Natural killer cell (primary cell): ENCODE measurements around the gene TMEM52B. TPM values are rescaled to one million over a fixed set of nuclear protein-coding genes. Genes with fewer than 3 reads are reported as not detected.

ENCODE experiments used
- ATAC-seq, 3 donors: fragments of 150-1000 bp in 2 of 3; fragments of 200-7000 bp in 1 of 3; cut with Tn5 transposase; 1 replicate in 1 of 3; 2 replicates in 2 of 3; pipeline ENCODE4 v1.10.0; 2021; ENCODE audit warnings: mild to moderate bottlenecking in 2 of 3, moderate library complexity in 2 of 3
- DNase-seq, 2 donors: peaks; one replicate each; pipeline versions ENCODE4 v3.0.0 to v3.0.0-alpha.2; 2013 to 2021; ENCODE audit warnings: mixed read lengths in 1 of 2
- H3K27ac ChIP-seq: one replicate; pipeline ENCODE4 v1.5.1; 2013; ENCODE audit warnings: mild to moderate bottlenecking, low read length
- H3K27me3 ChIP-seq: one replicate; pipeline ENCODE4 v1.6.1; 2013; ENCODE audit warnings: low read length; ENCODE audit not compliant: control insufficient read depth, insufficient read depth
- H3K36me3 ChIP-seq: one replicate; pipeline ENCODE4 v1.6.1; 2013; ENCODE audit warnings: low read length; ENCODE audit not compliant: control insufficient read depth, insufficient read depth
- H3K4me1 ChIP-seq: one replicate; pipeline ENCODE4 v1.6.1; 2013; ENCODE audit warnings: low read length; ENCODE audit not compliant: control insufficient read depth, insufficient read depth
- H3K4me3 ChIP-seq: one replicate; pipeline ENCODE4 v1.5.1; 2013; ENCODE audit warnings: low read length
- H3K9me3 ChIP-seq: one replicate; pipeline ENCODE4 v1.6.1; 2013; ENCODE audit warnings: low read length; ENCODE audit not compliant: control insufficient read depth, insufficient read depth
- H3K27ac Mint-ChIP-seq, 2 donors: one replicate each; pipeline ENCODE4 v1.8.0; 2022; ENCODE audit warnings: mild to moderate bottlenecking in 2 of 2, mixed read lengths in 2 of 2, moderate library complexity in 1 of 2
- H3K27me3 Mint-ChIP-seq, 2 donors: one replicate each; pipeline ENCODE4 v1.8.0; 2022; ENCODE audit warnings: low read depth in 2 of 2, mixed read lengths in 2 of 2
- H3K36me3 Mint-ChIP-seq: one replicate; pipeline ENCODE4 v1.8.0; 2022; ENCODE audit warnings: mixed read lengths
- H3K4me1 Mint-ChIP-seq, 2 donors: one replicate each; pipeline ENCODE4 v1.8.0; 2022; ENCODE audit warnings: mixed read lengths in 2 of 2
- H3K4me3 Mint-ChIP-seq: one replicate; pipeline ENCODE4 v1.8.0; 2022; ENCODE audit warnings: mild to moderate bottlenecking, moderate library complexity, mixed read lengths
- H3K9me3 Mint-ChIP-seq, 2 donors: one replicate each; pipeline ENCODE4 v1.8.0; 2022; ENCODE audit warnings: mixed read lengths in 2 of 2
- WGBS: methylation state at CpG from one replicate; pipeline ENCODE4 v1.1.7; 2013; ENCODE audit warnings: missing lambda C conversion rate; ENCODE audit not compliant: insufficient coverage; 5-methylcytosine and 5-hydroxymethylcytosine counted together
- intact Hi-C: fragments of 100-400 bp; cut with micrococcal nuclease; formaldehyde crosslinking; loops from one replicate; pipeline ENCODE4 v1.14.2; 2022
- total RNA-seq, 4 donors: library from RNA; stranded (reverse); fragments of 120-200 nt in 1 of 4; gene quantifications; one replicate each; pipeline versions ENCODE4 v1.2.3 to v1.2.4, GENCODE V29; 2013 to 2022
- TF ChIP-seq, protein P1 (sequence below): fragments of 200-600 bp; IDR thresholded peaks from one replicate; pipeline ENCODE4 v1.8.0; 2022; ENCODE audit warnings: antibody characterized with exemption

The TMEM52B gene
- total RNA-seq, 3 donors from 2014 or later (not counting 1 experiment from before 2014, with no cell fraction given): 1.5 TPM; not detected in 2

DNA sequence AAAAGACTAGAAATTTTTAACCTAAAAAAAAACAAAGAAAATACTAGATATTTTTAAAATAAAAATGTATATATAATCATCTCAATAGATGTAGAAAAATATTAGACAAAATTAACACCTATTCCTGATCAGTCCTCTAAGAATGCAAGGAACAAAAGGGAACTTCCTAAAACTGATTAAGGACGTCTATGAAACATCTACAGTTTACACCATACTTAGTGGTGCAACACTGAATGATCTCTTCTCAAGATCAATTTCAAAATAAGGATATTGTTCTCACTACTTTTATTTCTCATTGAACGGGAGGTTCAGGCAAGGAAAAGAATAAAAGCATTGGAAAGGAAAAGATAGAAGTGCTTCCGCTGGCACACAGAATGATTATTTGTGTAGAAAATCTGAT lies 22.9 kb upstream of the TMEM52B start:
- H3K9me3 Mint-ChIP-seq: no peaks in the 10 kb centered on the region
- H3K27me3 Mint-ChIP-seq: peaks cover 11% of the 10 kb centered on the region in 2 donors
- ATAC-seq (no peak), DNase-seq (no peak)
- 95% methylated on average over 3 of the region's 3 CpGs for WGBS
- H3K4me3 Mint-ChIP-seq: no peak overlapping the region
- Histone ChIP-seq H3K4me3 (no peak overlapping the region), H3K9me3 (no peaks in the 10 kb centered on the region), H3K27me3 (peaks cover 3% of the 10 kb centered on the region), H3K4me1 (peaks cover 14% of the 10 kb centered on the region), H3K36me3 (no peaks in the 10 kb centered on the region), H3K27ac (no peak overlapping the region)
- TF ChIP-seq, protein P1, sequence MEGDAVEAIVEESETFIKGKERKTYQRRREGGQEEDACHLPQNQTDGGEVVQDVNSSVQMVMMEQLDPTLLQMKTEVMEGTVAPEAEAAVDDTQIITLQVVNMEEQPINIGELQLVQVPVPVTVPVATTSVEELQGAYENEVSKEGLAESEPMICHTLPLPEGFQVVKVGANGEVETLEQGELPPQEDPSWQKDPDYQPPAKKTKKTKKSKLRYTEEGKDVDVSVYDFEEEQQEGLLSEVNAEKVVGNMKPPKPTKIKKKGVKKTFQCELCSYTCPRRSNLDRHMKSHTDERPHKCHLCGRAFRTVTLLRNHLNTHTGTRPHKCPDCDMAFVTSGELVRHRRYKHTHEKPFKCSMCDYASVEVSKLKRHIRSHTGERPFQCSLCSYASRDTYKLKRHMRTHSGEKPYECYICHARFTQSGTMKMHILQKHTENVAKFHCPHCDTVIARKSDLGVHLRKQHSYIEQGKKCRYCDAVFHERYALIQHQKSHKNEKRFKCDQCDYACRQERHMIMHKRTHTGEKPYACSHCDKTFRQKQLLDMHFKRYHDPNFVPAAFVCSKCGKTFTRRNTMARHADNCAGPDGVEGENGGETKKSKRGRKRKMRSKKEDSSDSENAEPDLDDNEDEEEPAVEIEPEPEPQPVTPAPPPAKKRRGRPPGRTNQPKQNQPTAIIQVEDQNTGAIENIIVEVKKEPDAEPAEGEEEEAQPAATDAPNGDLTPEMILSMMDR: no peak
- no peak overlapping the region for H3K27ac Mint-ChIP-seq
- intact Hi-C loops: no loop called here
- H3K36me3 Mint-ChIP-seq: no peaks in the 10 kb centered on the region
- peaks cover 15% of the 10 kb centered on the region in 2 donors for H3K4me1 Mint-ChIP-seq

DNA sequence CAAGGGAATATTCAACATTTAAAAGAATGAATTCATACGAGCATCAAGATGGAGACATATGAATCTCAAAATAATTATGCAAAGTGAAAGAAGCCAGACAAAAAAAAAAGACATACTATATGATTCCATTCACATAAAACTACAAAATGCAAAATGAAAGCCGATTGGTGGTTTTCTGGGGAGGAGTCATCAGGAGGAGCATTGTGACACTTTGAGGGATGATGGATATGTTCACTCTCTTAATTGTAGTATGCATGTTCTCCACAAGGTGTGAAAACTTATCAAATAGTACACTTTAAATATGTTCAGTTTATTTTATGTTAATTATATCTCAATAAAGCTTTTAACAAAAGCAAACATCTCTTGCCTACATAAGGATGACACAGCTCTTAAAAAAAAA lies 20.4 kb upstream of the TMEM52B start:
- peaks cover 9% of the 10 kb centered on the region in 2 donors for H3K4me1 Mint-ChIP-seq
- H3K36me3 ChIP-seq: no peaks in the 10 kb centered on the region
- peaks cover 3% of the 10 kb centered on the region for H3K27me3 ChIP-seq
- no peak overlapping the region for H3K4me3 ChIP-seq
- ATAC-seq: no peak
- no peaks in the 10 kb centered on the region for H3K9me3 ChIP-seq
- H3K27me3 Mint-ChIP-seq: peaks cover 11% of the 10 kb centered on the region in 2 donors
- intact Hi-C loops: no loop called here
- peak in 1 of 2 donors; percentile 12 for DNase-seq
- no peaks in the 10 kb centered on the region for H3K36me3 Mint-ChIP-seq
- TF ChIP-seq, protein P1: no peak
- no CpG with 5 or more reads among the region's 2 CpGs for WGBS
- no peak overlapping the region for H3K27ac Mint-ChIP-seq
- H3K27ac ChIP-seq: no peak overlapping the region
- no peaks in the 10 kb centered on the region for H3K9me3 Mint-ChIP-seq
- H3K4me3 Mint-ChIP-seq: no peak overlapping the region
- H3K4me1 ChIP-seq: peaks cover 10% of the 10 kb centered on the region

DNA sequence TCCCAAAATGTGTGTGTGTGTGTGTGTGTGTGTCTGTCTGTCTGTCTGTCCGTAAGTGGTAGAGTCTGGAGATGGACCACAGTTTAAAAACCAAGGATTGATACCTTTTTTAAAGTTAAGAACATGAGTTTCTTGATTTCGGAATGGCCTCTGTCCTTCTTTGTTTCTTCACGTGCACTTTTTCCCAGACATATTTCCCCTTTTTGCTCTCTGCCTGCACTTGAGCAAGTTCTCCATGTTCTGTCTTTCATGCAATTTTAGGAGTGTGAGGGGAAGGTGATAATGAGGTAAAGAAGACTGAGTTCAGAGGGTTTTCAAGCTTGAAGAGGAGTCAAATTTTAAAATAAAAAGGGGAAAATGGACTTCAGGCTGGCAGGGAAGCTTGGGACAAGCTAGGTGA lies 19.6 kb upstream of the TMEM52B start:
- H3K36me3 ChIP-seq: no peaks in the 10 kb centered on the region
- no peak for ATAC-seq

More for the DNA sequence above, 19.6 kb upstream of the TMEM52B start:
- TF ChIP-seq, protein P1: no peak
- intact Hi-C loops: no loop called here
- no peak for DNase-seq
- Mint-ChIP-seq H3K9me3 (no peaks in the 10 kb centered on the region), H3K36me3 (no peaks in the 10 kb centered on the region), H3K4me3 (no peak overlapping the region), H3K27me3 (peaks cover 4 to 11% of the 10 kb centered on the region in 2 donors), H3K4me1 (peaks cover under 1% of the 10 kb centered on the region in 2 donors), H3K27ac (no peak overlapping the region)
- Histone ChIP-seq H3K27ac (no peak overlapping the region), H3K4me3 (no peak overlapping the region), H3K27me3 (no peaks in the 10 kb centered on the region), H3K4me1 (peaks cover under 1% of the 10 kb centered on the region), H3K9me3 (no peaks in the 10 kb centered on the region)
- 71% methylated on average over 2 of the region's 3 CpGs for WGBS
